Glutamatergic neuron (in vitro differentiated cells): ENCODE data around the gene TSPAN18. TPM values are rescaled to one million over a fixed set of nuclear protein-coding genes. Genes with fewer than 3 reads are reported as not detected.

Source experiments
- DNase-seq: peaks from one replicate; pipeline ENCODE4 v3.0.0; 2022
- H3K27ac Mint-ChIP-seq: one replicate; pipeline ENCODE4 v1.8.0; 2020; ENCODE audit warnings: mild to moderate bottlenecking, mixed read lengths, inconsistent platforms; ENCODE audit not compliant: unreplicated experiment
- H3K27me3 Mint-ChIP-seq: one replicate; pipeline ENCODE4 v1.8.0; 2020; ENCODE audit warnings: mild to moderate bottlenecking, moderate library complexity, mixed read lengths, inconsistent platforms; ENCODE audit not compliant: unreplicated experiment
- H3K36me3 Mint-ChIP-seq: one replicate; pipeline ENCODE4 v1.8.0; 2020; ENCODE audit warnings: mild to moderate bottlenecking, mixed read lengths, inconsistent platforms; ENCODE audit not compliant: unreplicated experiment
- H3K4me1 Mint-ChIP-seq: one replicate; pipeline ENCODE4 v1.8.0; 2020; ENCODE audit warnings: mild to moderate bottlenecking, low read depth, mixed read lengths, inconsistent platforms; ENCODE audit not compliant: unreplicated experiment
- H3K4me3 Mint-ChIP-seq: one replicate; pipeline ENCODE4 v1.8.0; 2020; ENCODE audit warnings: mild to moderate bottlenecking, mixed read lengths, inconsistent platforms; ENCODE audit not compliant: unreplicated experiment
- H3K9me3 Mint-ChIP-seq: one replicate; pipeline ENCODE4 v1.8.0; 2020; ENCODE audit warnings: mild to moderate bottlenecking, moderate library complexity, mixed read lengths, inconsistent platforms; ENCODE audit not compliant: unreplicated experiment
- total RNA-seq: library from RNA; stranded (reverse); fragmentation: NEBNext Ultra II Directional; extraction: Animal tissue kit (Norgen Biotek cat#: 25700); gene quantifications from one replicate; pipeline ENCODE4 v1.2.1, GENCODE V29; 2021; ENCODE audit not compliant: unreplicated experiment
- TF ChIP-seq, protein P1 (sequence below): fragments of 200-600 bp; sonication (generic); IDR thresholded peaks from one replicate; pipeline ENCODE4 v1.5.0; 2021; ENCODE audit not compliant: partially characterized antibody, unreplicated experiment

The TSPAN18 gene
- total RNA-seq, 1 donor from 2014 or later = 80.4 TPM

DNA sequence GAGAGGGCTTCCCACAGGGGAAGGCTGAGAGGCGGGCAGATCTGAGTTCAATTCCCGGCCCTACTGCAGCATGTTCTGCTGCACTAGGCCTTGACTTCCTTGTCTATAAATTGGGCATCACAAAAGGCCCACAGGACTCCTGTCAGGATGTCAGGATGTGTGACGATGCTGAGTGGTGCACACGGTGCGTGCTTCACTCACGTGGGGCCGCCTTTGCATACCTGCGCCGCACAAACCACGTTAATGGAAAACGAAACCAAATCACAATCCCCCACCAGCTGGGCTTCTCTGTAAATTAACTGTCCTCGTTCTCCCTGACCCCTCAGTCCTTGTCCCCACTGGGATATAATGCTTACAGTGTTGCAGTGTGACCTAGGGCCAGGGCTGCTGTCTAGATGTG is 32.3 kb upstream of the TSPAN18 start:
- Mint-ChIP-seq H3K27ac (no peak overlapping the region), H3K4me3 (no peak overlapping the region), H3K36me3 (no peaks in the 10 kb centered on the region), H3K4me1 (peaks cover 7% of the 10 kb centered on the region), H3K27me3 (peaks cover 6% of the 10 kb centered on the region), H3K9me3 (no peaks in the 10 kb centered on the region)
- TF ChIP-seq, protein P1, sequence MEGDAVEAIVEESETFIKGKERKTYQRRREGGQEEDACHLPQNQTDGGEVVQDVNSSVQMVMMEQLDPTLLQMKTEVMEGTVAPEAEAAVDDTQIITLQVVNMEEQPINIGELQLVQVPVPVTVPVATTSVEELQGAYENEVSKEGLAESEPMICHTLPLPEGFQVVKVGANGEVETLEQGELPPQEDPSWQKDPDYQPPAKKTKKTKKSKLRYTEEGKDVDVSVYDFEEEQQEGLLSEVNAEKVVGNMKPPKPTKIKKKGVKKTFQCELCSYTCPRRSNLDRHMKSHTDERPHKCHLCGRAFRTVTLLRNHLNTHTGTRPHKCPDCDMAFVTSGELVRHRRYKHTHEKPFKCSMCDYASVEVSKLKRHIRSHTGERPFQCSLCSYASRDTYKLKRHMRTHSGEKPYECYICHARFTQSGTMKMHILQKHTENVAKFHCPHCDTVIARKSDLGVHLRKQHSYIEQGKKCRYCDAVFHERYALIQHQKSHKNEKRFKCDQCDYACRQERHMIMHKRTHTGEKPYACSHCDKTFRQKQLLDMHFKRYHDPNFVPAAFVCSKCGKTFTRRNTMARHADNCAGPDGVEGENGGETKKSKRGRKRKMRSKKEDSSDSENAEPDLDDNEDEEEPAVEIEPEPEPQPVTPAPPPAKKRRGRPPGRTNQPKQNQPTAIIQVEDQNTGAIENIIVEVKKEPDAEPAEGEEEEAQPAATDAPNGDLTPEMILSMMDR = no peak
- no peak for DNase-seq

DNA sequence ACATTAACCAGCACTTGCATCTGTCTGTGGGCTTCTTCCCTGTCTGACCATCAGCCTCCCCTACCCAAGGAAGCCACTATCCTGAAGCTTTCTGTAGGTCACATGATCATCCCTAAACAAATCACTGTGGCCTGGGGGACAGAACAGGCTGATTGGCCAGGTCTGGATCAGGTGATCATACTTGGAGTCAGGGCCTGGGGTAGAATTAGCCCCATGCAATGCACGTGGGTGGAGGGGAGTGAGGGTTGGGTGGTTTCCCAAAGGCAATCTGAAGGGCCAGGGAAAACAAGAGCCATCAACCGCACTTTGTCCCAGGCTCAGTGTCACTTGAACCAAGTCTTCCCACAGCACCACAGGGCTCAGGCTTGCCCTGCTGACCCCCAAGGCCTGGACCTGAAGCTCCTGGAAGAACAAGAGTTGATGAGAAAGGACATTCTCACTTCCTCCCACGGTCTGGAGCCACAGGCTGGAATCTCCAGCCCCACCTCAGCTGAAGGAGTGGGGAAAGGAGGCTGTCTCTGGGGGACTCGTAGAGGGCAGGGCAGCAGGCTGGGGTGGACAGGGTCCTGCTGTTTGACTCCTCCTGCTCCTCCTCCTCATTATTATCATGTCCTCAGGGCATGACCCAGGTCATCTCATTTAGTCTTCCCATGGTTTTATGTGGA is 31.5 kb upstream of the TSPAN18 start:
- Mint-ChIP-seq H3K27me3 (peaks cover 6% of the 10 kb centered on the region), H3K36me3 (no peaks in the 10 kb centered on the region), H3K27ac (no peak overlapping the region), H3K4me3 (no peak overlapping the region), H3K4me1 (peaks cover 11% of the 10 kb centered on the region), H3K9me3 (no peaks in the 10 kb centered on the region)
- DNase-seq = no peak
- TF ChIP-seq, protein P1 = no peak

DNA sequence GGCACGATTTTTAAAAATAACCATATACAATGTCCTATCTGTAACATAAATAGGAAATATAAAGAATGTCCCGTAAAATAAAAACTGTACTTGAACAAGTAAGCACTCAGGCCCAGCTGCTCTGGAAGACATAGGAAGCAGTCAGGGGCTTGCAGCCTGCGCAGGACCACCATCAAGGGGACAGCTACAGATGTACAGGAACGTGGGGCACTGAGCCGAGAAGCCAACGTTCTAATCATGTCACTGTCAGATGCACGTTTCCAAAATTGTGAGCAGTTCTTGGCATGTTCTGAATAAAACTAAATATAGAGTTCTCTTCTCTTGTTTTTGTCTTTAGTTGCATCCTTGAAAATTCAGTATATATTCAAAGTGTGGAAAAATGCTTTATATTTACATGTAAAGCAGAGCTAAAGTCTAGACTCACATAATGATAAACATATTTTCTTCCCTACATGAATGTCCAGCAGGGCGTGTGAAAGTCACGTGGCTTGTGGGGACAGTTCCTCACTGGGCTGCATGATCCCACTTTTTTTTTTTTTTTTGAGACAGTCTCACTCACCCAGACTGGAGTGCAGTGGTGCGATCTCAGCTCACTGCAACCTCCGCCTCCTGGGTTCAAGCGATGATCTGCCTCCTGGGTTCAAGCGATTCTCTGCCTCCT is 28.4 kb upstream of the TSPAN18 start:
- Mint-ChIP-seq H3K4me1 (peaks cover 15% of the 10 kb centered on the region), H3K4me3 (no peak overlapping the region), H3K36me3 (no peaks in the 10 kb centered on the region), H3K9me3 (peaks cover 4% of the 10 kb centered on the region), H3K27me3 (peaks cover 13% of the 10 kb centered on the region), H3K27ac (no peak overlapping the region)
- no peak for DNase-seq
- TF ChIP-seq, protein P1 = no peak

DNA sequence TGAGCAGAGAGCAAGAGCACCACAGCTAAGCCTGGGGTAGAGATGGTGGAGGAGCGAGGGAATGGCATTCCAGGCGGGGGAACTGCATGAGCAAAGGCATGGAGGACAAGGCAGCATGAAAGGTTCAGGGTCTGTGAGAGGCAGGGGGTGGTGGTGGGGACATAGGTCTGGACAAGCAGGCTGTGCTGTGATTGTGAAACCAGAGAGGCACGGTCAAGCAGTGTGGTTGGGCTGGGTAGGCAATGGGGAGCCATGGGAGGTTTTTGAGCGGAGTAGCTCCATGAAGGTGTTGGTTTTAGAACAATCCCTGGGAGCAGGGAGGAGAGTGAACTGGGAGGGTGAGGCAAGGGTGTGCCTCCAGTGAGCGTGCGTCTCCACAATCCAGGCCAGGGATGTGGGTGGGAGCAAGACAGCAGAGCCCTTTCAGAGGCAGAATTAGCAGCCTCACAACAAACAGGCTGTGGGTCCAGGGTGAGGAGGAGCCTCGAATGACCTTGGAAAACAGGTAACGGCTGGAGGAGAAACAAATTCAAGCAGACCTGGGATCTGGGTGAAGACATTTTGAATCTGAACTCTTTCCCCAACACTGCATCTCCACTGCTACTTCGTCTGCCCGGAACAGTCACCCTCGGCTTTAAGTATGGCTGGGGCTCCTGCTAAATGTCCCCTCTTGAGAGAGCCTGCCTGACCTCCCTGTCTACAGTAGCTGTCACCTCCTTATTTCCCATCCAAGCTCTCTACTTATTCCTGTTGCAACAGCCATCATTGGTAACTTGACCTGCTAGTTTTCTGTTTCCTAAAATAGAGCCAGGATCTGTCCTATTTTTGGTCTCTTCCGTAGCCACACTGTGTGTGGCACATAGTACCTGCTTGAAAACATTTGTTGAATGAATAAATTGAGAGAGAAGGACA is 27.0 kb upstream of the TSPAN18 start:
- H3K4me1 Mint-ChIP-seq = peaks cover 10% of the 10 kb centered on the region
- TF ChIP-seq, protein P1 = no peak
- DNase-seq = no peak
- peaks cover 13% of the 10 kb centered on the region for H3K27me3 Mint-ChIP-seq
- no peak overlapping the region for H3K27ac Mint-ChIP-seq
- H3K36me3 Mint-ChIP-seq = no peaks in the 10 kb centered on the region
- no peak overlapping the region for H3K4me3 Mint-ChIP-seq
- peaks cover 4% of the 10 kb centered on the region for H3K9me3 Mint-ChIP-seq
